Measurements from ENCODE around the gene EXPH5. TPM values are rescaled to one million over a fixed set of nuclear protein-coding genes. Genes with fewer than 3 reads are reported as not detected.

The EXPH5 gene
- total RNA-seq, 1 experiment from 2014 or later, result 17.0 TPM

- CTCF ChIA-PET, result no interaction called here
- no peaks in the 10 kb centered on the region for H3K27me3 Mint-ChIP-seq (ENCODE audit: unreplicated experiment)
- no peak for DNase-seq
- intact Hi-C loops (cut with micrococcal nuclease; ENCODE audit: unreplicated experiment), result no loop called here
- peaks cover 16% of the 10 kb centered on the region for H3K4me1 Mint-ChIP-seq (ENCODE audit: low read depth, unreplicated experiment)
- no peaks in the 10 kb centered on the region for H3K9me3 Mint-ChIP-seq (ENCODE audit: low read depth, unreplicated experiment)
- no peak for TF ChIP-seq CTCF (IDR thresholded peaks at IDR 0.05; ENCODE audit: unreplicated experiment)
- no peaks in the 10 kb centered on the region for H3K36me3 Mint-ChIP-seq (ENCODE audit: insufficient read depth, unreplicated experiment)
- no peak overlapping the region for H3K4me3 Mint-ChIP-seq (ENCODE audit: low read depth, unreplicated experiment)
- no peak overlapping the region for H3K27ac Mint-ChIP-seq (ENCODE audit: unreplicated experiment)
- BruUV-seq (replicated peaks), result no TSS peak
Measured at GRCh38 chr11:108556019-108556418, 37.5 kb downstream of the EXPH5 start.

DNA sequence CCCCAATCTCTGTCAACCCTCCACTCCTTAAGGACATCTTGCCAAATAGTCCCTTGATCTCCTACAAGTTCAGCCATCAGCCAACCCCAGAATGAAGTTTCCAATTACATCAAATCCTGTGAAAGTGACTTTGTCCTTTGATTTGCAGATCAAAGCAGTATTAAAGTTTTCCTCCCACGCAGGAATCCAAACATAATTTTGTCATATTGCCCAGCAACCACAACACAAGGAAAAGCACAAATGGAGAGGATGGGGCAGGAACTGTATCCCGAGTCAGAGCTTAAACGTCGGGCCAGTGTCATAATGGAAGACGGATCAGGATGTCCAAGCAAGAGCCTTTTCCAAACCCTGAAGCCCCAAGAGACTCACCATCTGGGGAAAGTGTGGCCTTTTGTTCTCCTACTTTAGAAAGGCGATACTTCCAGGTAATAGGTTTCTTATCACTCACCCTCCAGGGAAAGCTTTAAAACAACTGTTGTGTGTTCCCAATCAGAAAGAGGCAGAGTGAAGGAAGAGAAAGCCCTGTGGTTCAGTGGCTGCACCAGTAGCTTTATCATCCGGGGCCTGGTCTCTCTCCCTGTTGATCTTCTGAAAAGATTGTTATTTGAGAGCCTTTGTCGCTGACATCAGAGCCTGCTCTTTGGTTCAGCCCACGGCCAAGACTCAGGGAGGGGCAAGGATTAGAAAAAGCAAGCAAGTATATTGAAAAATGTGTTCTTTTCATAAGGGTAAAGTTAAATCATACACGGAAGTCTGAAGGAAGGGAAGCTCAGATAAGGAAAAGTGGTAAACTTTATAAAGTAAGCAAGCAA is 41.7 kb downstream of the EXPH5 start:
- peaks cover 16% of the 10 kb centered on the region for H3K4me1 Mint-ChIP-seq (ENCODE audit: low read depth, unreplicated experiment)
- no peaks in the 10 kb centered on the region for H3K9me3 Mint-ChIP-seq (ENCODE audit: low read depth, unreplicated experiment)
- intact Hi-C loops (cut with micrococcal nuclease; ENCODE audit: unreplicated experiment), result loop anchor here (5.0 kb wide), 1 partner anchor 35 kb away; no protein-coding TSS in a partner anchor
- no peak overlapping the region for H3K4me3 Mint-ChIP-seq (ENCODE audit: low read depth, unreplicated experiment)
- no peak for TF ChIP-seq CTCF (IDR thresholded peaks at IDR 0.05; ENCODE audit: unreplicated experiment)
- DNase-seq, result peak; percentile 2
- no TSS peak for BruUV-seq (replicated peaks)
- CTCF ChIA-PET, result interaction anchor here (0.6 to 1.6 kb wide), 5 partner anchors 14 to 882 kb away, joined by 3 to 4 read pairs (median 3); no protein-coding TSS in a partner anchor
- H3K27me3 Mint-ChIP-seq (ENCODE audit: unreplicated experiment), result no peaks in the 10 kb centered on the region
- H3K36me3 Mint-ChIP-seq (ENCODE audit: insufficient read depth, unreplicated experiment), result no peaks in the 10 kb centered on the region
- peak overlapping the region; percentile 11 for H3K27ac Mint-ChIP-seq (ENCODE audit: unreplicated experiment)

DNA sequence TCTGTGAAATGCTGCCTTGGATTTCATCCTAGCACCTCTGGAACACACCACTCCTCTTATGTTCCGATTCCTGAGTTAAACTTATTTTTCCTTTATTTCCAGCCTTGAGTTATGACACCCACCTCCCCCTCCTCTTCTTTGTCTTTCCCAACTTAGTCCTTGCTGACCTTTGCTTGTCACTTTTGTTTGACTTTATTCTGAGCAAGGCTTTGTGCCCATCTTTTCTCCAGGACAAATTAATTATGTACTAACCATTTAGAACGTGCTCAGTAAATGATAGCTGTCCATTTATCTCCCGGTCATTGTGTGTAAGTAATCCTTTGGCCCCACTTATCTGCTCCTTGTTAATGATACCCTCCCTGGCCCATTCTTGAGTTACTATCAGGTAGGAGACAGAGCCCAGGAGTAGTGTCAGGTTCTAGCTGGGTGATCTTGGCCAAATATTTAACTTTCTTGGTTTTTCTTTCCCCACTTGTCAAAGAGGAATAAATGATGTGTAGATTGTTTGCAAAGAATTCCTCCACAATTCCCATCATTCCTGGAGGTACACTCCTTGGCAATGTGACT is 44.2 kb downstream of the EXPH5 start:
- Mint-ChIP-seq H3K9me3 (ENCODE audit: low read depth, unreplicated experiment) (no peaks in the 10 kb centered on the region), H3K27ac (ENCODE audit: unreplicated experiment) (no peak overlapping the region), H3K27me3 (ENCODE audit: unreplicated experiment) (no peaks in the 10 kb centered on the region), H3K4me1 (ENCODE audit: low read depth, unreplicated experiment) (peaks cover 16% of the 10 kb centered on the region), H3K4me3 (ENCODE audit: low read depth, unreplicated experiment) (no peak overlapping the region), H3K36me3 (ENCODE audit: insufficient read depth, unreplicated experiment) (no peaks in the 10 kb centered on the region)
- no TSS peak for BruUV-seq (replicated peaks)
- DNase-seq, result no peak
- intact Hi-C loops (cut with micrococcal nuclease; ENCODE audit: unreplicated experiment), result no loop called here
- CTCF ChIA-PET, result no interaction called here
- TF ChIP-seq CTCF (IDR thresholded peaks at IDR 0.05; ENCODE audit: unreplicated experiment), result no peak

- no peaks in the 10 kb centered on the region for H3K4me1 Mint-ChIP-seq (ENCODE audit: low read depth, unreplicated experiment)
- intact Hi-C loops (cut with micrococcal nuclease; ENCODE audit: unreplicated experiment), result no loop called here
Measured at GRCh38 chr11:108545909-108546501, 47.6 kb downstream of the EXPH5 start.

More at GRCh38 chr11:108545909-108546501, 47.6 kb downstream of the EXPH5 start:
- H3K9me3 Mint-ChIP-seq (ENCODE audit: low read depth, unreplicated experiment), result no peaks in the 10 kb centered on the region
- H3K27ac Mint-ChIP-seq (ENCODE audit: unreplicated experiment), result no peak overlapping the region
- CTCF ChIA-PET, result interaction anchor here (0.6 kb wide), 1 partner anchor 1952 kb away, joined by 3 read pairs; no protein-coding TSS in a partner anchor
- H3K27me3 Mint-ChIP-seq (ENCODE audit: unreplicated experiment), result no peaks in the 10 kb centered on the region
- no peak for TF ChIP-seq CTCF (IDR thresholded peaks at IDR 0.05; ENCODE audit: unreplicated experiment)
- no peak overlapping the region for H3K4me3 Mint-ChIP-seq (ENCODE audit: low read depth, unreplicated experiment)
- no peak for DNase-seq
- BruUV-seq (replicated peaks), result no TSS peak
- no peaks in the 10 kb centered on the region for H3K36me3 Mint-ChIP-seq (ENCODE audit: insufficient read depth, unreplicated experiment)
